Measurements from ENCODE around the gene SCYL3. TPM values are rescaled to one million over a fixed set of nuclear protein-coding genes. Genes with fewer than 3 reads are reported as not detected.

The SCYL3 gene
- total RNA-seq, 1 experiment from 2014 or later = 4.4 TPM

DNA sequence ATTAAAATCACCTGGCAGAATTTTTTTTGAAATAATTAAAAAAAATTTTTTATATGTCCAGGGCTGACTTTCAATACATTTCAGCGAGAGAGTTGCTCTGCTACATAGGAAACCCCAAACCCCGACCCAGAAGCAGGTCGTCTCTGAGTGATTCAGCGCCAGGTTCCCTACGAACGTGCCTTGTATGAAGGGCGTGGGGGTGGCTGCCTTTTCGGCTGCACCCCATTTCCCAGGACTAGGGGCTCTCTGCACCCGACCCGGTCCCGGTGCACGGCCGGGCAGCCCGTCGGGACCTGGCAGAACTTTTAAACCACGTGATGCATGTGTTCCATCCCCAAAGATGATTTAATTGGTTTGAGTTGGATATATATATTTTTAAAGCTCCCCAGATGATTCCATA is 15.8 kb upstream of the SCYL3 start:
- Histone ChIP-seq H3K9me3 (no peaks in the 10 kb centered on the region), H3K4me3 (no peak overlapping the region), H3K36me3 (no peaks in the 10 kb centered on the region), H3K27me3 (no peaks in the 10 kb centered on the region)
- no peak for DNase-seq

DNA sequence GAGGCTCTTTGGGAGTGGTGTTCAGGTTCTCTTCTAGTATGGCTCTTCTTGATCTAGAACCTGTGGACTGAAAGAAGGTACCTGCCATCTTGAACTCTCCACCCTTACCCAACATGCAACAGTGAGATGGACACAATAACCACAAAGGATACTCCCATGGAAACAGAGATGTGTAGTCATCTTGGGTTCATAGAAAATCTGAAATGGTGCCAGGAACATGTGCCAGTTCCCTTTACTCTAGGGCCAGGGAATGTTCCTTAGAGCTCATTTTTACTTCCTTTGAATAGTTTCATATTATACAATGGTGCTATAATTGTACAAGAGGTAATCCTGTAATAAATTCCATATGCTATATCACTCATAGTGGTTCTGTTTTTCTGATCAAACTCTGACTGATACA is 13.2 kb upstream of the SCYL3 start:
- Histone ChIP-seq H3K9me3 (no peaks in the 10 kb centered on the region), H3K27me3 (peaks cover 2% of the 10 kb centered on the region), H3K4me3 (no peak overlapping the region), H3K36me3 (no peaks in the 10 kb centered on the region)
- DNase-seq = peak; percentile 9

DNA sequence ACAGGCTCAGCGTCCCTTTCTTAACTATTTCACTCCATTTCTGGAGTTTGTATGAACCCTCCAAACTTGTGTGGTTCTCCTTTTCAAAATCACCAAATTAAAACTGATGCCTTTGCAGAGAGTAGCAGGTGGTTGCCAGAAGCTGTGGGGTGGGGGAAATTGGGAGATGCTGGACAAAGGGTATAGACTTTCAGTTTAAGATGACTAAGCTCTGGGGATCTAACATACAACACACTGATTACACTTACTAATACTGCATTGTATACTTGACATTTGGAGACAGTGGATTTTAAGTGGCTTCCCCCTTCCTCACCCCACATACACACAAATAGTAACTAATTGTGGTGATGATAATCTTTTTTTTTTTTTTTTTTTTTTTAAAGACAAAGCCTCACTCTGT is 11.1 kb upstream of the SCYL3 start:
- DNase-seq = no peak
- Histone ChIP-seq H3K36me3 (no peaks in the 10 kb centered on the region), H3K9me3 (no peaks in the 10 kb centered on the region), H3K27me3 (peaks cover 8% of the 10 kb centered on the region), H3K4me3 (no peak overlapping the region)

GRCh38 chr1:169902751-169903150 is 9.1 kb upstream of the SCYL3 start:
- DNase-seq = no peak
- H3K36me3 ChIP-seq = no peaks in the 10 kb centered on the region
- peaks cover 13% of the 10 kb centered on the region for H3K27me3 ChIP-seq
- H3K9me3 ChIP-seq = no peaks in the 10 kb centered on the region
- H3K4me3 ChIP-seq = no peak overlapping the region

GRCh38 chr1:169901115-169901514 is 7.4 kb upstream of the SCYL3 start:
- Histone ChIP-seq H3K27me3 (peaks cover 13% of the 10 kb centered on the region), H3K4me3 (no peak overlapping the region), H3K36me3 (no peaks in the 10 kb centered on the region), H3K9me3 (no peaks in the 10 kb centered on the region)
- no peak for DNase-seq

- DNase-seq = no peak
- Histone ChIP-seq H3K27me3 (peaks cover 13% of the 10 kb centered on the region), H3K9me3 (no peaks in the 10 kb centered on the region), H3K4me3 (no peak overlapping the region), H3K36me3 (no peaks in the 10 kb centered on the region)
Observed at GRCh38 chr1:169900571-169900970, 6.9 kb upstream of the SCYL3 start.

- no peak for DNase-seq
- no peaks in the 10 kb centered on the region for H3K9me3 ChIP-seq
- H3K4me3 ChIP-seq = no peak overlapping the region
- no peaks in the 10 kb centered on the region for H3K36me3 ChIP-seq
- H3K27me3 ChIP-seq = peaks cover 13% of the 10 kb centered on the region
Observed at GRCh38 chr1:169899519-169900217, 6.0 kb upstream of the SCYL3 start.

DNA sequence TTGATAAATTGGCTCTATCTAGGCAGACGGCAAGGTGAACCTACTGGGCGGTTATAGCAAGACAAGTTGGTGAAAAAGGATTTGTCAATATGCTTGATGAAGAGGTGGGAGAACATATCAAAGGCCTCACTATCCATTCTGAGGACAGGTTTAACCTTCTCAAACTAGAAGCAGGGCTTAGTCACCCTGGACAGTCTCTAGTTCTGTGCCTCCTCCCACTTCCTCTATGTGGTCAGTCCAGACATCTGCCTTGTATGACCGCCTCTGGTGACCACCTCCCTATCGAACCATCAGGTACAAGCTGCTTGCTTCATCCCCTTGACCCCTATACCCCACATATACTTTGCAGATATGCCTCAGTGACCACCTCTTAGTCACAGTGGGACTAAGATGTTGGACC is 2.3 kb upstream of the SCYL3 start:
- peaks cover 7% of the 10 kb centered on the region; the same call in 1 of the 2 replicates for H3K27me3 ChIP-seq
- DNase-seq = no peak
- H3K4me3 ChIP-seq = no peak overlapping the region
- H3K9me3 ChIP-seq = no peaks in the 10 kb centered on the region
- no peaks in the 10 kb centered on the region for H3K36me3 ChIP-seq

GRCh38 chr1:169894424-169895145 is 889 bp upstream of the SCYL3 start:
- no peak for DNase-seq
- Histone ChIP-seq H3K27me3 (peaks cover 5% of the 10 kb centered on the region; the same call in 1 of the 2 replicates), H3K4me3 (peak overlapping the region; percentile 79), H3K9me3 (no peaks in the 10 kb centered on the region), H3K36me3 (no peaks in the 10 kb centered on the region)

DNA sequence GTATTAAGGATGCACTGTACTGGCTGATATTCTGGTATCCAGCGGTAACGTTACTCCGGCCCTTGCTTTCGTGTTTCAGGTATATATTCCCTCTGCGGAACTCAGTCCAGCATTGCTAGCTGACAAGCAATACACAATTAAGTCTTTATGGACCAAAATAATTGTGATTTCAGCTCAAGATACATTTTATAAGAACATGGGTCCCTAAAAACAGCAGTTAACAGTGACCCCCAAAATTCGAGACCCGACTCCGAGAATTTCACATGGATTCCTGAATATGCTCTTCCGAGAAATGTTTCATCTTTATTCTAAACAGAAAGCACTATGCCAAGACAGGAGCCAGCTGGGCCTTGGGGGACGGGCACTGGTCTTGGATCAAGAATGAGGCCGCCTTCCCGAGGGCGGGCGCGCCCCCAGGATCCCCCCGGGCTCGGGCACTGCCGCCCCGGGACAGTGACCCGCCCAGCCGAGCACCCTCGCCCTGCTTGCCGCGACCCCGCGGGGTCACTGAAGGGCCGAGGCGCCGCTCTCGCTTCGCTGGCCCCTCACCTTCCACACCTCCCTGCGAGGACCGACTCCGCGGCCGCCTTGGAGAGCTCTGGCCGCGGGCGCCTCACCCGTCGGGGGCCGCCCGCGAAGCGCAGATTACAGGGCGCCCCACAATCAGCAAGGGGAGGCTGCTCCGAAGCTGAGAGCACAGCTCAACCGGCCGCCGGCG is 610 bp downstream of the SCYL3 start:
- peak overlapping the region; percentile 79 for H3K4me3 ChIP-seq
- no peaks in the 10 kb centered on the region for H3K27me3 ChIP-seq
- peaks cover 7% of the 10 kb centered on the region for H3K36me3 ChIP-seq
- H3K9me3 ChIP-seq = no peaks in the 10 kb centered on the region
- peak; percentile 43 for DNase-seq

GRCh38 chr1:169892176-169892926 is 1.3 kb downstream of the SCYL3 start:
- no peaks in the 10 kb centered on the region for H3K9me3 ChIP-seq
- peaks cover 10% of the 10 kb centered on the region for H3K36me3 ChIP-seq
- H3K4me3 ChIP-seq = peak overlapping the region; percentile 79
- no peak for DNase-seq
- H3K27me3 ChIP-seq = no peaks in the 10 kb centered on the region

DNA sequence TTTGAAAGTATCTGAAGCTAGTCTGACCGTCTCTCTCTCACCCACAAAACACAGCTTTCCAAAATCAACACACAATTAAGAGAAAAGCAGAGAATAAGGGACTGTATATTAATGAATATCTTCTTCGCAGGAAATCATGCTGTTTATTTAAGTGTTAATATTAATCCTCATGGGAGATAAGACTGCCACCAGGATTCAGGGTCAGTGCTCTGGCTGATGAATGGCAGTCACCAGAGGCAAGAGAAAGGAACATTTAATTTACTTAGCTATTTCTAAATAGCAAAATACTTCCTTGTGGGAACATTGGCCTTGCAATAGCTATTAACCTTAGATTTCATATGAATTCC is 2.2 kb downstream of the SCYL3 start:
- H3K36me3 ChIP-seq = peaks cover 18% of the 10 kb centered on the region
- no peak overlapping the region for H3K4me3 ChIP-seq
- no peaks in the 10 kb centered on the region for H3K27me3 ChIP-seq
- DNase-seq = no peak
- no peaks in the 10 kb centered on the region for H3K9me3 ChIP-seq

GRCh38 chr1:169890761-169891538 is 2.7 kb downstream of the SCYL3 start:
- peaks cover 24% of the 10 kb centered on the region for H3K36me3 ChIP-seq
- no peak overlapping the region for H3K4me3 ChIP-seq
- no peaks in the 10 kb centered on the region for H3K27me3 ChIP-seq
- no peak for DNase-seq
- no peaks in the 10 kb centered on the region for H3K9me3 ChIP-seq

DNA sequence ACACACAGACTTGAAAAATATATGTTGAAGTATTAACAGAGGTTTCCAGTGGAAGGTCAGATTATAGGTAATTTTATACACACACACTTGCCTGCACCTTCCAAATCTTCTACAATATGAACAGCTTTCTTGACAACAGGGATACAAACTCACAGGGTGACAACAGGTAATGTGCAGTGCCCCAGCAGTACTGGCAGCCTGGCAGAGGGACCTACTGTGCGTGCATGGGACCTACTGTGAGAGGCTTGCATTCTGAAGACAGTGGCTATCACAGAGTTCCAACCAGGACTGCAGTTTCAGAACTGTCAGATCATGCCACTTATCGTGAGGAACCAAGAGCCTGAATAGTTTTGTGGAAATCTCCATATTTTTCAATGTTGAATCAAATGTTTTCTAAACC is 3.8 kb downstream of the SCYL3 start:
- H3K4me3 ChIP-seq = no peak overlapping the region
- H3K9me3 ChIP-seq = no peaks in the 10 kb centered on the region
- no peaks in the 10 kb centered on the region for H3K27me3 ChIP-seq
- no peak for DNase-seq
- H3K36me3 ChIP-seq = peaks cover 26% of the 10 kb centered on the region

DNA sequence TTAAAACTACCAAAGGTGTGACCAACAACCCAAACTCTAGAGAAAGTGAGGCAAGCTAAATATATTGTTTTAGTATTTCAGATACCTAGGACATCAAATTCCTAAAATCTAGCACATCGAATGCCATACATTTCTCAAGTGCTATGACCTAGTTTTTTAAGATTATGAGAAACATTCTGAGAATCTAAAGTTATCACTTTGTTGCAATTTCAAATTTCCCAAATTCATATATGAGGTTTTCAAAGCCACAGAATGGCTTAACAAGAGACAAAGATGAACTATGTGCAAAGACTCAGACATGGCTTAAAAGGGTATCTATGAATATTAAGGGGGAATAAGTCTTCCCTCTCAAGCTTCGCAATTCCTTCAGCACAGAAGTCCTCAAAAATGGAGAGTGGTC is 6.8 kb downstream of the SCYL3 start:
- no peaks in the 10 kb centered on the region for H3K9me3 ChIP-seq
- H3K27me3 ChIP-seq = no peaks in the 10 kb centered on the region
- no peak overlapping the region for H3K4me3 ChIP-seq
- peaks cover 29% of the 10 kb centered on the region for H3K36me3 ChIP-seq
- no peak for DNase-seq

DNA sequence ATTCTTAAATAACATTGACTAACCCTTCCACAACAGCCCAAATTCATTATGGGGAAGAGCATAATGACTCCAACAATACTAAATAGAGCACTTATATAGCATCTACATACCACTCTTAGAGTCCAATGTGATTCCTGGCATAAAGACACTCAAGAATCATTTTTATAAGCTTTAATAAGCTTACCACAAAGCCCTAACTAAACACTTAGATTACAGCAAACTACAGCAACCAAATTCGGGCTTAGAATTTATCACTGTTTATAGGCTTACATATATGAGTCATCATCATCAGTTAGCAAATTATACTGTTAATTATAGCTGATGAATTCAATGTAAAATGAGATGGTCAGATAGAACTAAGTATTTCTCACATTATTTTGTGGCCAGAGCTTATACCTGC is 7.3 kb downstream of the SCYL3 start:
- H3K4me3 ChIP-seq = no peak overlapping the region

More for the DNA sequence above, 7.3 kb downstream of the SCYL3 start:
- Histone ChIP-seq H3K27me3 (no peaks in the 10 kb centered on the region), H3K36me3 (peaks cover 29% of the 10 kb centered on the region), H3K9me3 (no peaks in the 10 kb centered on the region)
- no peak for DNase-seq
